ENCODE results near the gene DPP6.
"Not testable (repeated sequence)": the region's sequence is repeated elsewhere in the genome, so short reads cannot be mapped to it uniquely, and the experiment has no call there.

DPP6 gene

GRCh38 chr7:154155928-154156327 is 103.7 kb downstream of the DPP6 start:
- not testable (repeated sequence) for DNase-seq

GRCh38 chr7:154162921-154163320 is 110.7 kb downstream of the DPP6 start:
- DNase-seq, result not testable (repeated sequence)

GRCh38 chr7:154163642-154164041 is 111.4 kb downstream of the DPP6 start:
- DNase-seq, result not testable (repeated sequence)

GRCh38 chr7:154167051-154167450 is 114.9 kb downstream of the DPP6 start:
- no peak for DNase-seq

- no peak for DNase-seq
Observed at GRCh38 chr7:154167807-154168206, 115.6 kb downstream of the DPP6 start.

- no peak for DNase-seq
Observed at GRCh38 chr7:154171422-154171821, 119.2 kb downstream of the DPP6 start.

- DNase-seq, result no peak
Observed at GRCh38 chr7:154172236-154172635, 120.0 kb downstream of the DPP6 start.

GRCh38 chr7:154177584-154177983 is 125.4 kb downstream of the DPP6 start:
- DNase-seq, result no peak

- no peak for DNase-seq
Observed at GRCh38 chr7:154178895-154179294, 126.7 kb downstream of the DPP6 start.

- no peak for DNase-seq
Observed at GRCh38 chr7:154183482-154183881, 131.3 kb downstream of the DPP6 start.

- no peak for DNase-seq
Observed at GRCh38 chr7:154183946-154184345, 131.7 kb downstream of the DPP6 start.

- no peak for DNase-seq
Observed at GRCh38 chr7:154186811-154187210, 134.6 kb downstream of the DPP6 start.

GRCh38 chr7:154188330-154188729 is 136.1 kb downstream of the DPP6 start:
- no peak for DNase-seq

GRCh38 chr7:154195266-154195665 is 143.1 kb downstream of the DPP6 start:
- no peak for DNase-seq

- DNase-seq, result no peak
Observed at GRCh38 chr7:154198481-154198880, 146.3 kb downstream of the DPP6 start.

- DNase-seq, result no peak
Observed at GRCh38 chr7:154200241-154200640, 148.0 kb downstream of the DPP6 start.

- DNase-seq, result no peak
Observed at GRCh38 chr7:154202002-154202401, 149.8 kb downstream of the DPP6 start.

- no peak for DNase-seq
Observed at GRCh38 chr7:154204046-154204445, 151.8 kb downstream of the DPP6 start.

GRCh38 chr7:154212861-154213260 is 160.7 kb downstream of the DPP6 start:
- no peak for DNase-seq

GRCh38 chr7:154217688-154218340 is 165.6 kb downstream of the DPP6 start:
- DNase-seq, result no peak

- no peak for DNase-seq
Observed at GRCh38 chr7:154231732-154232131, 179.5 kb downstream of the DPP6 start.

GRCh38 chr7:154232700-154233099 is 180.5 kb downstream of the DPP6 start:
- no peak for DNase-seq

- DNase-seq, result no peak
Observed at GRCh38 chr7:154241988-154242387, 189.8 kb downstream of the DPP6 start.

GRCh38 chr7:154242709-154243108 is 190.5 kb downstream of the DPP6 start:
- DNase-seq, result no peak

- DNase-seq, result no peak
Observed at GRCh38 chr7:154252046-154252445, 199.8 kb downstream of the DPP6 start.
